ENCODE results near the gene VPS13D. TPM values are rescaled to one million over a fixed set of nuclear protein-coding genes. Genes with fewer than 3 reads are reported as not detected.

VPS13D gene
- total and polyA plus RNA-seq, 4 donors, result 10.2 to 68.3 (median 12.6) TPM

DNA sequence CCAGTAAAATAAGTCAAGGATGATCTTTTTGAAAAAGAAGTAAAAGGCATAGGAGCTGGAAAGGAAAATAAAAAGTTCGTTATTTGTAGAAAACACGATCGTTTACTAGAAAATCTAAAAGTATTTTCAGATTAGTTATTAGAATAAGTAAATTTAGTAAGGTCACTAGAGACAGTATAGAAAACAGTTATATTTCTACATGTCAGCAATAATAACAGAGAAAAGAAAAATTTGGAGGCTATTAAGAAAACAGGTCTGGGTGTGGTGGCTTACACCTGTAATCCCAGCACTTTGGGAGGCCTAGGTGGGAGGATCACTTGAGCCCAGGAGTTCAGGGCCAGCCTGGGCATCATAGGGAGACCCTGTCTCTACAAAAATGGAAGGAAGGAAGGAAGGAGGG, 181.3 kb downstream of the VPS13D start:
- no peak for DNase-seq (ENCODE audit: low spot score)
- Histone ChIP-seq H3K27me3 (ENCODE audit: control insufficient read depth in 4 of 4, insufficient read depth in 4 of 4, low read length in 3 of 4) (no peaks in the 10 kb centered on the region), H3K9ac (ENCODE audit: low read depth in 1 of 2, low read length in 2 of 2) (no peak overlapping the region), H3K9me3 (ENCODE audit: control insufficient read depth in 4 of 4, low read length in 3 of 4) (no peaks in the 10 kb centered on the region), H3K4me1 (ENCODE audit: control insufficient read depth in 4 of 4, insufficient read depth in 4 of 4, low read length in 3 of 4) (peaks cover 1 to 20% (median 14%) of the 10 kb centered on the region in 4 donors), H3K27ac (ENCODE audit: low read depth in 1 of 2, low read length in 2 of 2) (no peak overlapping the region), H3K36me3 (ENCODE audit: control insufficient read depth in 4 of 4, insufficient read depth in 3 of 4, low read depth in 1 of 4, low read length in 3 of 4) (peaks cover 0 to 4% (median 2%) of the 10 kb centered on the region in 4 donors), H3K4me3 (ENCODE audit: low read depth in 1 of 3, low read length in 3 of 3) (no peak overlapping the region)
- WGBS, result 98% methylated on average over 3 of the region's 3 CpGs
- TF ChIP-seq, protein P1, sequence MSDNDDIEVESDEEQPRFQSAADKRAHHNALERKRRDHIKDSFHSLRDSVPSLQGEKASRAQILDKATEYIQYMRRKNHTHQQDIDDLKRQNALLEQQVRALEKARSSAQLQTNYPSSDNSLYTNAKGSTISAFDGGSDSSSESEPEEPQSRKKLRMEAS (IDR thresholded peaks at IDR 0.05), result no peak
- TF ChIP-seq RXRA (IDR thresholded peaks at IDR 0.05) (no peak), TAF1 (conservative IDR thresholded peaks at IDR 0.05) (no peak), GABPA (IDR thresholded peaks at IDR 0.05 in 1 of 2, conservative IDR thresholded peaks at IDR 0.05 in 1 of 2) (no peak), NR2F2 (IDR thresholded peaks at IDR 0.05) (no peak), HNF4A (conservative IDR thresholded peaks at IDR 0.05) (no peak)

DNA sequence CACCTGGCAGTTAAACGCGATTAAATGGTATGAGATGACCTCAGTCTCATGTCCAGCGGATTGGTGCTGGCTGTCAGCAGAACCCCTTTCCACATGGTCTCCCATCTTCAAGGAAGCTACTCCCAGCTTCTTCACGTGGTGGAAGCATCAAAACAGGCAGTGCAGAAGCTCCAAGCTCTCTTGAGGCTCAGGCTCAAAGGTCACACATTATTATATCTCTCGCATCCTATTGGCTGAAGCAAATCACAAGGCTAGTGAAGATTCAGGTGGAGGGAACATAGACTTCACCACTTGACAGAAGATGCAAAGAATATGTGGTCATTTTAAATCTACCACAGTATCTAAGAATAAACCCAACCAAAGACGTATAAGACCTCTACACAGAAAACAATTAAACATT, 181.9 kb downstream of the VPS13D start:
- Histone ChIP-seq H3K27ac (ENCODE audit: low read depth in 1 of 2, low read length in 2 of 2) (no peak overlapping the region), H3K4me3 (ENCODE audit: low read depth in 1 of 3, low read length in 3 of 3) (no peak overlapping the region), H3K36me3 (ENCODE audit: control insufficient read depth in 4 of 4, insufficient read depth in 3 of 4, low read depth in 1 of 4, low read length in 3 of 4) (peaks cover 0 to 8% (median 3%) of the 10 kb centered on the region in 4 donors), H3K27me3 (ENCODE audit: control insufficient read depth in 4 of 4, insufficient read depth in 4 of 4, low read length in 3 of 4) (no peaks in the 10 kb centered on the region), H3K9ac (ENCODE audit: low read depth in 1 of 2, low read length in 2 of 2) (no peak overlapping the region), H3K4me1 (ENCODE audit: control insufficient read depth in 4 of 4, insufficient read depth in 4 of 4, low read length in 3 of 4) (peaks cover 1 to 13% (median 8%) of the 10 kb centered on the region in 4 donors), H3K9me3 (ENCODE audit: control insufficient read depth in 4 of 4, low read length in 3 of 4) (no peaks in the 10 kb centered on the region)
- no peak for TF ChIP-seq SP1 (IDR thresholded peaks at IDR 0.05)
- TF ChIP-seq, protein P2, sequence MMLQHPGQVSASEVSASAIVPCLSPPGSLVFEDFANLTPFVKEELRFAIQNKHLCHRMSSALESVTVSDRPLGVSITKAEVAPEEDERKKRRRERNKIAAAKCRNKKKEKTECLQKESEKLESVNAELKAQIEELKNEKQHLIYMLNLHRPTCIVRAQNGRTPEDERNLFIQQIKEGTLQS (IDR thresholded peaks at IDR 0.05), result no peak
- TF ChIP-seq RXRA (IDR thresholded peaks at IDR 0.05), result no peak
- no peak for TF ChIP-seq HNF4A (conservative IDR thresholded peaks at IDR 0.05)
- no peak for TF ChIP-seq JUND (IDR thresholded peaks at IDR 0.05)
- TF ChIP-seq, protein P1 (IDR thresholded peaks at IDR 0.05), result no peak
- TF ChIP-seq RAD21 (IDR thresholded peaks at IDR 0.05), result no peak
- TF ChIP-seq, protein P3, sequence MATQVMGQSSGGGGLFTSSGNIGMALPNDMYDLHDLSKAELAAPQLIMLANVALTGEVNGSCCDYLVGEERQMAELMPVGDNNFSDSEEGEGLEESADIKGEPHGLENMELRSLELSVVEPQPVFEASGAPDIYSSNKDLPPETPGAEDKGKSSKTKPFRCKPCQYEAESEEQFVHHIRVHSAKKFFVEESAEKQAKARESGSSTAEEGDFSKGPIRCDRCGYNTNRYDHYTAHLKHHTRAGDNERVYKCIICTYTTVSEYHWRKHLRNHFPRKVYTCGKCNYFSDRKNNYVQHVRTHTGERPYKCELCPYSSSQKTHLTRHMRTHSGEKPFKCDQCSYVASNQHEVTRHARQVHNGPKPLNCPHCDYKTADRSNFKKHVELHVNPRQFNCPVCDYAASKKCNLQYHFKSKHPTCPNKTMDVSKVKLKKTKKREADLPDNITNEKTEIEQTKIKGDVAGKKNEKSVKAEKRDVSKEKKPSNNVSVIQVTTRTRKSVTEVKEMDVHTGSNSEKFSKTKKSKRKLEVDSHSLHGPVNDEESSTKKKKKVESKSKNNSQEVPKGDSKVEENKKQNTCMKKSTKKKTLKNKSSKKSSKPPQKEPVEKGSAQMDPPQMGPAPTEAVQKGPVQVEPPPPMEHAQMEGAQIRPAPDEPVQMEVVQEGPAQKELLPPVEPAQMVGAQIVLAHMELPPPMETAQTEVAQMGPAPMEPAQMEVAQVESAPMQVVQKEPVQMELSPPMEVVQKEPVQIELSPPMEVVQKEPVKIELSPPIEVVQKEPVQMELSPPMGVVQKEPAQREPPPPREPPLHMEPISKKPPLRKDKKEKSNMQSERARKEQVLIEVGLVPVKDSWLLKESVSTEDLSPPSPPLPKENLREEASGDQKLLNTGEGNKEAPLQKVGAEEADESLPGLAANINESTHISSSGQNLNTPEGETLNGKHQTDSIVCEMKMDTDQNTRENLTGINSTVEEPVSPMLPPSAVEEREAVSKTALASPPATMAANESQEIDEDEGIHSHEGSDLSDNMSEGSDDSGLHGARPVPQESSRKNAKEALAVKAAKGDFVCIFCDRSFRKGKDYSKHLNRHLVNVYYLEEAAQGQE (IDR thresholded peaks at IDR 0.05), result no peak
- TF ChIP-seq EGR1 (IDR thresholded peaks at IDR 0.05; ENCODE audit: low read depth in 2 of 2), result no peak
- TF ChIP-seq, protein P4, sequence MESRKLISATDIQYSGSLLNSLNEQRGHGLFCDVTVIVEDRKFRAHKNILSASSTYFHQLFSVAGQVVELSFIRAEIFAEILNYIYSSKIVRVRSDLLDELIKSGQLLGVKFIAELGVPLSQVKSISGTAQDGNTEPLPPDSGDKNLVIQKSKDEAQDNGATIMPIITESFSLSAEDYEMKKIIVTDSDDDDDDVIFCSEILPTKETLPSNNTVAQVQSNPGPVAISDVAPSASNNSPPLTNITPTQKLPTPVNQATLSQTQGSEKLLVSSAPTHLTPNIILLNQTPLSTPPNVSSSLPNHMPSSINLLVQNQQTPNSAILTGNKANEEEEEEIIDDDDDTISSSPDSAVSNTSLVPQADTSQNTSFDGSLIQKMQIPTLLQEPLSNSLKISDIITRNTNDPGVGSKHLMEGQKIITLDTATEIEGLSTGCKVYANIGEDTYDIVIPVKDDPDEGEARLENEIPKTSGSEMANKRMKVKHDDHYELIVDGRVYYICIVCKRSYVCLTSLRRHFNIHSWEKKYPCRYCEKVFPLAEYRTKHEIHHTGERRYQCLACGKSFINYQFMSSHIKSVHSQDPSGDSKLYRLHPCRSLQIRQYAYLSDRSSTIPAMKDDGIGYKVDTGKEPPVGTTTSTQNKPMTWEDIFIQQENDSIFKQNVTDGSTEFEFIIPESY (IDR thresholded peaks at IDR 0.05), result no peak
- no peak for TF ChIP-seq HNF4G (IDR thresholded peaks at IDR 0.05)
- no peak for TF ChIP-seq NR2F2 (IDR thresholded peaks at IDR 0.05)
- TF ChIP-seq TAF1 (conservative IDR thresholded peaks at IDR 0.05), result no peak
- no peak for TF ChIP-seq FOXA2 (IDR thresholded peaks at IDR 0.05)
- WGBS, result 92% methylated on average over 6 of the region's 6 CpGs
- no peak for DNase-seq (ENCODE audit: low spot score)

Measured in liver (tissue), 9 donors.